HG02759 (cell line): ENCODE results near the gene PLVAP.
"Not testable (repeated sequence)": the region's sequence is repeated elsewhere in the genome, so short reads cannot be mapped to it uniquely, and the experiment has no call there.

Source experiments
- ATAC-seq: cut with Tn5 transposase; IDR thresholded peaks from one replicate; pipeline ENCODE4 v1.9.1; 2021; ENCODE audit warnings: mild to moderate bottlenecking, moderate library complexity; ENCODE audit not compliant: unreplicated experiment

The PLVAP gene

GRCh38 chr19:17401628-17402027, 24.5 kb upstream of the PLVAP start:
- ATAC-seq: no peak

GRCh38 chr19:17398902-17399527, 21.9 kb upstream of the PLVAP start:
- no peak for ATAC-seq

- no peak for ATAC-seq
Observed at GRCh38 chr19:17394891-17395415, 17.8 kb upstream of the PLVAP start.

GRCh38 chr19:17393914-17394313, 16.8 kb upstream of the PLVAP start, which contains the start of gene CCDC194:
Gene CCDC194 (minus strand): TSS chr19:17394196. CDS start chr19:17394158, 38 bp downstream.
- ATAC-seq: no peak

GRCh38 chr19:17393002-17393401, 15.9 kb upstream of the PLVAP start:
- no peak for ATAC-seq

- peak; percentile 14 for ATAC-seq
Observed at GRCh38 chr19:17391371-17392151, 14.4 kb upstream of the PLVAP start.

GRCh38 chr19:17390665-17391370, 13.7 kb upstream of the PLVAP start:
- peak; percentile 94 for ATAC-seq

GRCh38 chr19:17389957-17390664, 13.0 kb upstream of the PLVAP start:
- no peak for ATAC-seq

- ATAC-seq: no peak
Observed at GRCh38 chr19:17389288-17389687, 12.1 kb upstream of the PLVAP start.

- no peak for ATAC-seq
Observed at GRCh38 chr19:17385878-17386611, 8.9 kb upstream of the PLVAP start.

GRCh38 chr19:17380426-17381138, 3.4 kb upstream of the PLVAP start:
- ATAC-seq: no peak

- ATAC-seq: no peak
Observed at GRCh38 chr19:17379221-17379631, 2.1 kb upstream of the PLVAP start.

GRCh38 chr19:17378271-17378670, 1.1 kb upstream of the PLVAP start:
- ATAC-seq: no peak

GRCh38 chr19:17370026-17370587, 7.0 kb downstream of the PLVAP start:
- ATAC-seq: peak; percentile 91

- no peak for ATAC-seq
Observed at GRCh38 chr19:17365361-17365760, 11.8 kb downstream of the PLVAP start.

GRCh38 chr19:17363852-17364605, 13.1 kb downstream of the PLVAP start:
- ATAC-seq: not testable (repeated sequence)

GRCh38 chr19:17359905-17360800, 17.0 kb downstream of the PLVAP start:
- no peak for ATAC-seq
